K562 (cell line): Measurements from ENCODE around the gene DOK1. TPM values are rescaled to one million over a fixed set of nuclear protein-coding genes. Genes with fewer than 3 reads are reported as not detected.

Experiments
- HMGN3 ChIP-seq: IDR thresholded peaks from 2 replicates; pipeline ENCODE4 v1.6.1; 2011; ENCODE audit warnings: borderline replicate concordance, low read depth, mild to moderate bottlenecking, mixed read lengths, low read length; ENCODE audit not compliant: insufficient read length; ENCODE audit errors: extremely low read depth
- KDM4B ChIP-seq, 2 experiments: fragments of 450-650 bp in 1 of 2; sonication (generic) in 1 of 2; IDR thresholded peaks; 2 replicates each; pipeline ENCODE4 v1.6.1; 2016 to 2017; ENCODE audit warnings: borderline replicate concordance in 2 of 2, antibody characterized with exemption in 1 of 2, low read depth in 1 of 2, mild to moderate bottlenecking in 1 of 2
- MAFG ChIP-seq: fragments of 450-650 bp; conservative IDR thresholded peaks from 2 replicates; pipeline ENCODE4 v1.6.1; 2016; ENCODE audit warnings: missing genetic modification characterization, missing compliant biosample characterization
- PYGO2 ChIP-seq: fragments of 450-650 bp; IDR thresholded peaks from 2 replicates; pipeline ENCODE4 v1.6.1; 2016; ENCODE audit warnings: mild to moderate bottlenecking, missing genetic modification characterization, moderate library complexity, missing compliant biosample characterization
- SNRNP70 ChIP-seq: fragments of 200-400 bp; formaldehyde crosslinking; optimal IDR thresholded peaks from 2 replicates; pipeline ENCODE3; 2017; ENCODE audit warnings: low read depth, low read length
- SOX6 ChIP-seq: fragments of 450-650 bp; IDR thresholded peaks from 2 replicates; pipeline ENCODE4 v1.6.1; 2014; ENCODE audit warnings: mild to moderate bottlenecking
- ZNF311 ChIP-seq: fragments of 250-450 bp; sonication (Bioruptor Pico); IDR thresholded peaks from 2 replicates; pipeline ENCODE4 v1.4.0; 2020; ENCODE audit warnings: mild to moderate bottlenecking, moderate library complexity
- ZNF41 ChIP-seq: fragments of 250-450 bp; sonication (Bioruptor Pico); conservative IDR thresholded peaks from 2 replicates; pipeline ENCODE4 v1.4.0; 2020; ENCODE audit warnings: mild to moderate bottlenecking
- polyA plus RNA-seq, 8 experiments: library from polyadenylated mRNA; depleted of rRNA in 4 of 8; stranded (reverse) in 5 of 8; unstranded in 3 of 8; fragments of >200 nt; fragmentation: Nextera tagmentation in 2 of 8; fragmentation: Illumina TruSeq in 1 of 8; extraction: Ambion mirVana in 2 of 8; extraction: Trizol in 1 of 8; gene quantifications; 2 replicates each; pipeline versions ENCODE4 v1.2.1 to v1.2.3, GENCODE V29; 2011 to 2014; ENCODE audit warnings: inconsistent platforms in 1 of 8, missing spikeins in 1 of 8
- total RNA-seq, 7 experiments: library from RNA; depleted of rRNA in 6 of 7; stranded (reverse); fragments of >200 nt in 6 of 7; fragmentation: Illumina TruSeq in 2 of 7; extraction: Trizol in 2 of 7; gene quantifications; 2 replicates each; pipeline versions ENCODE4 v1.2.1 to v1.2.3, GENCODE V29; 2011 to 2021; ENCODE audit warnings: low replicate concordance in 1 of 7
- TF ChIP-seq, protein P1 (sequence below): fragments of 250-450 bp; sonication (Bioruptor Pico); IDR thresholded peaks from 2 replicates; pipeline ENCODE4 v1.9.0; 2021; ENCODE audit warnings: mild to moderate bottlenecking, inconsistent platforms
- TF ChIP-seq, protein P2 (sequence below): fragments of 250-450 bp; sonication (Bioruptor Pico); IDR thresholded peaks from 2 replicates; pipeline ENCODE4 v1.8.0; 2022; ENCODE audit warnings: moderate library complexity, mild to moderate bottlenecking, inconsistent platforms
- TF ChIP-seq, protein P3 (sequence below): fragments of 450-650 bp; IDR thresholded peaks from 2 replicates; pipeline ENCODE4 v1.6.1; 2016; ENCODE audit warnings: mild to moderate bottlenecking, moderate library complexity

Gene DOK1
- total and polyA plus RNA-seq, 9 of the 15 experiments (the other 6 are each of a cell fraction or from before 2014, with no cell fraction given), result 0.59 to 36.4 (median 16.1) TPM

DNA sequence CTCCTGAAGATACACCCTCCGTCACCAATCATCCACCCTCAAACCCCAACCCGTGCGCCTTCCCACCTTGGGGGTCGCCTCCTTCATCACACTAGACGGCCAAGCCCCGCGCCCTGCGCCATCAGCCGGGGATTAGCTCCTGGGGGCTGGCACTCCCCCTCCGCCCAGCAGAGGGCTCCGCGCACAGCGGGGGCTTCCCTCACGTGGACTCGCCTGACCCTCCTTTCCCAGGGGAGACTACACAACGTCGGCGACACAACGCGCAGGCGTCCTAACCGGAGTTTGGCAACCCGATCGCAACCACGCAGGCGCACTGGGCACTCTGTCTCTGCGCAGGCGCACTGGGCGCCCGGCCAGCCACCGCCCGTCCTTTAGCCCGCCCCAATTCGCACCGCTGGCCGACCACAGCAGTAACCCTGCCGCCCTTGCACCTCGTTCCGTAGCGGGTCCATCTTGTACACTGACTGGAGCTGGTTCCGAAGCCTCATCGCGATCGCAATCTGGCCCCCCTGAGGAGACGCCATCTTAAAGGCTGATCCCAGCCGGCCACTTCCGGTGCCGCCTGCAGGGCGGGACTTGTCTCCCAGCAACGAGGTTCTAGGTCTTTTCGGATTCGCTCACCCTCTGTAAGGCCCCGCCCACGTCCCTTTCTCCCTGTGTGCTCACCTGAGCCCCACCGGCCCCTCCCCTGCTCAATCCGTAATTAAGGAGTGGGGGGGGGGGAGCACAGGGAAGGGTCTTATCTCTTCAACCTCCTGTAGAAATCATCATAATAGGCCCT lies 47.2 kb upstream of the DOK1 start, which contains the start of gene PCGF1 (continued):
- 0 out of 4 replicates have a peak, but pooled peaks of 1 of the 2 experiments have one; percentile 68 for TF ChIP-seq KDM4B (IDR thresholded peaks at IDR 0.05; ENCODE audit: borderline replicate concordance in 2 of 2, low read depth in 1 of 2)
- TF ChIP-seq PYGO2 (tag), result no peak
- TF ChIP-seq SOX6, result no peak
- TF ChIP-seq HMGN3, result peak; percentile 83
- TF ChIP-seq SNRNP70, result no peak
- TF ChIP-seq, protein P1, sequence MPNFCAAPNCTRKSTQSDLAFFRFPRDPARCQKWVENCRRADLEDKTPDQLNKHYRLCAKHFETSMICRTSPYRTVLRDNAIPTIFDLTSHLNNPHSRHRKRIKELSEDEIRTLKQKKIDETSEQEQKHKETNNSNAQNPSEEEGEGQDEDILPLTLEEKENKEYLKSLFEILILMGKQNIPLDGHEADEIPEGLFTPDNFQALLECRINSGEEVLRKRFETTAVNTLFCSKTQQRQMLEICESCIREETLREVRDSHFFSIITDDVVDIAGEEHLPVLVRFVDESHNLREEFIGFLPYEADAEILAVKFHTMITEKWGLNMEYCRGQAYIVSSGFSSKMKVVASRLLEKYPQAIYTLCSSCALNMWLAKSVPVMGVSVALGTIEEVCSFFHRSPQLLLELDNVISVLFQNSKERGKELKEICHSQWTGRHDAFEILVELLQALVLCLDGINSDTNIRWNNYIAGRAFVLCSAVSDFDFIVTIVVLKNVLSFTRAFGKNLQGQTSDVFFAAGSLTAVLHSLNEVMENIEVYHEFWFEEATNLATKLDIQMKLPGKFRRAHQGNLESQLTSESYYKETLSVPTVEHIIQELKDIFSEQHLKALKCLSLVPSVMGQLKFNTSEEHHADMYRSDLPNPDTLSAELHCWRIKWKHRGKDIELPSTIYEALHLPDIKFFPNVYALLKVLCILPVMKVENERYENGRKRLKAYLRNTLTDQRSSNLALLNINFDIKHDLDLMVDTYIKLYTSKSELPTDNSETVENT (CRISPR knock-in tag), result peak; percentile 40; the same call in 1 of the 2 replicates
- TF ChIP-seq, protein P2, sequence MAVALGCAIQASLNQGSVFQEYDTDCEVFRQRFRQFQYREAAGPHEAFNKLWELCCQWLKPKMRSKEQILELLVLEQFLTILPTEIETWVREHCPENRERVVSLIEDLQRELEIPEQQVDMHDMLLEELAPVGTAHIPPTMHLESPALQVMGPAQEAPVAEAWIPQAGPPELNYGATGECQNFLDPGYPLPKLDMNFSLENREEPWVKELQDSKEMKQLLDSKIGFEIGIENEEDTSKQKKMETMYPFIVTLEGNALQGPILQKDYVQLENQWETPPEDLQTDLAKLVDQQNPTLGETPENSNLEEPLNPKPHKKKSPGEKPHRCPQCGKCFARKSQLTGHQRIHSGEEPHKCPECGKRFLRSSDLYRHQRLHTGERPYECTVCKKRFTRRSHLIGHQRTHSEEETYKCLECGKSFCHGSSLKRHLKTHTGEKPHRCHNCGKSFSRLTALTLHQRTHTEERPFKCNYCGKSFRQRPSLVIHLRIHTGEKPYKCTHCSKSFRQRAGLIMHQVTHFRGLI (CRISPR knock-in tag), result no peak
- TF ChIP-seq ZNF41 (CRISPR knock-in tag), result no peak
- TF ChIP-seq, protein P3, sequence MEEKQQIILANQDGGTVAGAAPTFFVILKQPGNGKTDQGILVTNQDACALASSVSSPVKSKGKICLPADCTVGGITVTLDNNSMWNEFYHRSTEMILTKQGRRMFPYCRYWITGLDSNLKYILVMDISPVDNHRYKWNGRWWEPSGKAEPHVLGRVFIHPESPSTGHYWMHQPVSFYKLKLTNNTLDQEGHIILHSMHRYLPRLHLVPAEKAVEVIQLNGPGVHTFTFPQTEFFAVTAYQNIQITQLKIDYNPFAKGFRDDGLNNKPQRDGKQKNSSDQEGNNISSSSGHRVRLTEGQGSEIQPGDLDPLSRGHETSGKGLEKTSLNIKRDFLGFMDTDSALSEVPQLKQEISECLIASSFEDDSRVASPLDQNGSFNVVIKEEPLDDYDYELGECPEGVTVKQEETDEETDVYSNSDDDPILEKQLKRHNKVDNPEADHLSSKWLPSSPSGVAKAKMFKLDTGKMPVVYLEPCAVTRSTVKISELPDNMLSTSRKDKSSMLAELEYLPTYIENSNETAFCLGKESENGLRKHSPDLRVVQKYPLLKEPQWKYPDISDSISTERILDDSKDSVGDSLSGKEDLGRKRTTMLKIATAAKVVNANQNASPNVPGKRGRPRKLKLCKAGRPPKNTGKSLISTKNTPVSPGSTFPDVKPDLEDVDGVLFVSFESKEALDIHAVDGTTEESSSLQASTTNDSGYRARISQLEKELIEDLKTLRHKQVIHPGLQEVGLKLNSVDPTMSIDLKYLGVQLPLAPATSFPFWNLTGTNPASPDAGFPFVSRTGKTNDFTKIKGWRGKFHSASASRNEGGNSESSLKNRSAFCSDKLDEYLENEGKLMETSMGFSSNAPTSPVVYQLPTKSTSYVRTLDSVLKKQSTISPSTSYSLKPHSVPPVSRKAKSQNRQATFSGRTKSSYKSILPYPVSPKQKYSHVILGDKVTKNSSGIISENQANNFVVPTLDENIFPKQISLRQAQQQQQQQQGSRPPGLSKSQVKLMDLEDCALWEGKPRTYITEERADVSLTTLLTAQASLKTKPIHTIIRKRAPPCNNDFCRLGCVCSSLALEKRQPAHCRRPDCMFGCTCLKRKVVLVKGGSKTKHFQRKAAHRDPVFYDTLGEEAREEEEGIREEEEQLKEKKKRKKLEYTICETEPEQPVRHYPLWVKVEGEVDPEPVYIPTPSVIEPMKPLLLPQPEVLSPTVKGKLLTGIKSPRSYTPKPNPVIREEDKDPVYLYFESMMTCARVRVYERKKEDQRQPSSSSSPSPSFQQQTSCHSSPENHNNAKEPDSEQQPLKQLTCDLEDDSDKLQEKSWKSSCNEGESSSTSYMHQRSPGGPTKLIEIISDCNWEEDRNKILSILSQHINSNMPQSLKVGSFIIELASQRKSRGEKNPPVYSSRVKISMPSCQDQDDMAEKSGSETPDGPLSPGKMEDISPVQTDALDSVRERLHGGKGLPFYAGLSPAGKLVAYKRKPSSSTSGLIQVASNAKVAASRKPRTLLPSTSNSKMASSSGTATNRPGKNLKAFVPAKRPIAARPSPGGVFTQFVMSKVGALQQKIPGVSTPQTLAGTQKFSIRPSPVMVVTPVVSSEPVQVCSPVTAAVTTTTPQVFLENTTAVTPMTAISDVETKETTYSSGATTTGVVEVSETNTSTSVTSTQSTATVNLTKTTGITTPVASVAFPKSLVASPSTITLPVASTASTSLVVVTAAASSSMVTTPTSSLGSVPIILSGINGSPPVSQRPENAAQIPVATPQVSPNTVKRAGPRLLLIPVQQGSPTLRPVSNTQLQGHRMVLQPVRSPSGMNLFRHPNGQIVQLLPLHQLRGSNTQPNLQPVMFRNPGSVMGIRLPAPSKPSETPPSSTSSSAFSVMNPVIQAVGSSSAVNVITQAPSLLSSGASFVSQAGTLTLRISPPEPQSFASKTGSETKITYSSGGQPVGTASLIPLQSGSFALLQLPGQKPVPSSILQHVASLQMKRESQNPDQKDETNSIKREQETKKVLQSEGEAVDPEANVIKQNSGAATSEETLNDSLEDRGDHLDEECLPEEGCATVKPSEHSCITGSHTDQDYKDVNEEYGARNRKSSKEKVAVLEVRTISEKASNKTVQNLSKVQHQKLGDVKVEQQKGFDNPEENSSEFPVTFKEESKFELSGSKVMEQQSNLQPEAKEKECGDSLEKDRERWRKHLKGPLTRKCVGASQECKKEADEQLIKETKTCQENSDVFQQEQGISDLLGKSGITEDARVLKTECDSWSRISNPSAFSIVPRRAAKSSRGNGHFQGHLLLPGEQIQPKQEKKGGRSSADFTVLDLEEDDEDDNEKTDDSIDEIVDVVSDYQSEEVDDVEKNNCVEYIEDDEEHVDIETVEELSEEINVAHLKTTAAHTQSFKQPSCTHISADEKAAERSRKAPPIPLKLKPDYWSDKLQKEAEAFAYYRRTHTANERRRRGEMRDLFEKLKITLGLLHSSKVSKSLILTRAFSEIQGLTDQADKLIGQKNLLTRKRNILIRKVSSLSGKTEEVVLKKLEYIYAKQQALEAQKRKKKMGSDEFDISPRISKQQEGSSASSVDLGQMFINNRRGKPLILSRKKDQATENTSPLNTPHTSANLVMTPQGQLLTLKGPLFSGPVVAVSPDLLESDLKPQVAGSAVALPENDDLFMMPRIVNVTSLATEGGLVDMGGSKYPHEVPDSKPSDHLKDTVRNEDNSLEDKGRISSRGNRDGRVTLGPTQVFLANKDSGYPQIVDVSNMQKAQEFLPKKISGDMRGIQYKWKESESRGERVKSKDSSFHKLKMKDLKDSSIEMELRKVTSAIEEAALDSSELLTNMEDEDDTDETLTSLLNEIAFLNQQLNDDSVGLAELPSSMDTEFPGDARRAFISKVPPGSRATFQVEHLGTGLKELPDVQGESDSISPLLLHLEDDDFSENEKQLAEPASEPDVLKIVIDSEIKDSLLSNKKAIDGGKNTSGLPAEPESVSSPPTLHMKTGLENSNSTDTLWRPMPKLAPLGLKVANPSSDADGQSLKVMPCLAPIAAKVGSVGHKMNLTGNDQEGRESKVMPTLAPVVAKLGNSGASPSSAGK, result peak; percentile 33
- no peak for TF ChIP-seq ZNF311 (CRISPR knock-in tag)
- TF ChIP-seq MAFG, result no peak
